OCI-LY1 (cell line): ENCODE measurements around the gene SFI1.

Experiments used
- EZH2 ChIP-seq: fragments of 200-600 bp; sonication (generic), shearing (Covaris generic); IDR thresholded peaks from 2 replicates; pipeline ENCODE4 v1.8.0; 2017; ENCODE audit warnings: borderline replicate concordance, mixed run types, mild to moderate bottlenecking, antibody characterized with exemption, low read length, moderate library complexity, mixed read lengths
- TF ChIP-seq, protein P1 (sequence below): fragments of 200-600 bp; sonication (generic), shearing (Covaris generic); IDR thresholded peaks from 2 replicates; pipeline ENCODE4 v1.5.1; 2017; ENCODE audit warnings: mild to moderate bottlenecking, antibody characterized with exemption, low read length, moderate library complexity, mixed read lengths

DNA sequence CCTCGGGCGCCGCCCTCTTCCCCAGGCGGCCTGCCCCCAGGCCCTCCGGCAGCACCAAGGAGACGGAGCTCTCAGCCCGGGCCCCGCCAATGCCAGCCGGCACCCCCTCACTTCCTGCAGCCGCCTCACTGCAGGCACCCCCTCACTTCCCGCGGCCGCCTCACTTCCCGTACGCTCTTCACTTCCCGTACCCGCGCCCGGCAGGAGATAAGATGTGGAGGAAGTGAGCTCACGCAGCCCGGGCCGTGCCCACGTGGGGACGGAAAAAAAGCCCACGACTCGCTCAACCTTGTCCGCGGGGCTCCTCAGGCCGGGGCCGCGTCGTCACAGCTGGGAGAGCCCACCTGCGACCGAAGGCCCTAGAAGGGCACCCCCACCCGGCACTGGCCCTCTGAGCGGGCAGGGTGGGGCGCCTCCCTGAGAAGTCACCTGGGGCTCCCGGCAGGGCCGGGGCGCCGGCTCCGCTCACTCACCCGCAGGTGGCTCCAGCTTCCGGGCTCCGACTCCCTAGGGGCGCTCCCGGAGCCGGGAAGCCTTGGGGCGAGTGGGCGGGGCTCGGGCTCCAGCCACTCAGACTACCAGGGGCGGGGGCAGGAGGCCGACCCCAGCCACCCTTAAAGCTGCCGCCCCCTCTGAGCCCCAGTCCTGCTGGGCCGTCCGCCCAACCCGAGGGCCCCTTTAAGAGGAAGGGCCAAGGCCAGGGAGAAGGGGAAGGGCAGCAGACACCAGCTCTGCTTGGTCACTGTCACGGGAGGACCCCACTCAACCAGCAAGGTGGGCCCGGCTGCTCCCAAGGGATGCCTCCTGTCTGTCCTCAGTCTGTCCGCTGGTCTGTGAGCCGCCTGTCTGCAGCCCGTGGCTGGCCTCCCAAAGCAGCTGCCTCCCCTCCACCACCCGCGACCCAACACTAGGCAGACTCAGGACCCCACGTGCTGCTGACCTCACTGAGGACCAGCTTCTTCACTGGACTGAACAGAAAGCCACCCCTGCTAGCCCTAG is 134.3 kb downstream of the SFI1 start:
- TF ChIP-seq, protein P1, sequence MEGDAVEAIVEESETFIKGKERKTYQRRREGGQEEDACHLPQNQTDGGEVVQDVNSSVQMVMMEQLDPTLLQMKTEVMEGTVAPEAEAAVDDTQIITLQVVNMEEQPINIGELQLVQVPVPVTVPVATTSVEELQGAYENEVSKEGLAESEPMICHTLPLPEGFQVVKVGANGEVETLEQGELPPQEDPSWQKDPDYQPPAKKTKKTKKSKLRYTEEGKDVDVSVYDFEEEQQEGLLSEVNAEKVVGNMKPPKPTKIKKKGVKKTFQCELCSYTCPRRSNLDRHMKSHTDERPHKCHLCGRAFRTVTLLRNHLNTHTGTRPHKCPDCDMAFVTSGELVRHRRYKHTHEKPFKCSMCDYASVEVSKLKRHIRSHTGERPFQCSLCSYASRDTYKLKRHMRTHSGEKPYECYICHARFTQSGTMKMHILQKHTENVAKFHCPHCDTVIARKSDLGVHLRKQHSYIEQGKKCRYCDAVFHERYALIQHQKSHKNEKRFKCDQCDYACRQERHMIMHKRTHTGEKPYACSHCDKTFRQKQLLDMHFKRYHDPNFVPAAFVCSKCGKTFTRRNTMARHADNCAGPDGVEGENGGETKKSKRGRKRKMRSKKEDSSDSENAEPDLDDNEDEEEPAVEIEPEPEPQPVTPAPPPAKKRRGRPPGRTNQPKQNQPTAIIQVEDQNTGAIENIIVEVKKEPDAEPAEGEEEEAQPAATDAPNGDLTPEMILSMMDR = no peak
- TF ChIP-seq EZH2 = no peak
